ENCODE results near the gene KCNQ5.

The KCNQ5 gene

DNA sequence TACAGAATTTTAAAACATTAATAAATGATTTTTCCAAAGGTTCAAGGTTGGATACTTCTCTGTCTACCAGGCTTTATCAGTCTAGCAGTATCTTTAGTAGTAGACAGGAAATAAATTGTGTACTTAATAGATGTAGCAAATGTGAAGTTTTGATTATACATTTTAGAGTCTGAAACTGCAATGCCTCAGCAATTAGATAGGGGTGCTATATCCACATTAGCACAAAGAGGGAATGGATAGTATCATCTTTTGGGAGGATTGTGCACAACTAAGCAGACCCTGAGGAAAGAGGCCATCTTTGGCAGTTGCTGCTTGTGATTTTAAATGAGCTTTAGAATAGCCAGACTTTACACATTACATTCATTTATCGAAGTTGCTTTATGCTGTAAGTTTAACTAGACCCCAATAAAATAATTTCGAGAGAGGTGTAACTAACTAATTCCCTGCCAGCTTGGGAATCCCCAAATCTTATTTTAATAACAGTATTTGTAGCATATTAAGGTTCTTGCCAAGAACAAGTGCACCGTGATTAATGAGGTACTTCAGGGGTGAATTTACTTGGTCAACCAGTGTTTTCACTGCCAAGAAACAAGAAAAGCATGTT is 2.8 kb downstream of the KCNQ5 start:
- ATAC-seq (ENCODE audit: low read depth): no peak
- H3K36me3 Mint-ChIP-seq: no peaks in the 10 kb centered on the region
- H3K27ac Mint-ChIP-seq: no peak overlapping the region
- H3K4me3 Mint-ChIP-seq: no peak overlapping the region
- no peaks in the 10 kb centered on the region for H3K9me3 Mint-ChIP-seq
- peaks cover 39% of the 10 kb centered on the region for H3K4me1 Mint-ChIP-seq
- no peaks in the 10 kb centered on the region for H3K27me3 Mint-ChIP-seq
- DNase-seq (ENCODE audit: low spot score in 2 of 2): no peak

DNA sequence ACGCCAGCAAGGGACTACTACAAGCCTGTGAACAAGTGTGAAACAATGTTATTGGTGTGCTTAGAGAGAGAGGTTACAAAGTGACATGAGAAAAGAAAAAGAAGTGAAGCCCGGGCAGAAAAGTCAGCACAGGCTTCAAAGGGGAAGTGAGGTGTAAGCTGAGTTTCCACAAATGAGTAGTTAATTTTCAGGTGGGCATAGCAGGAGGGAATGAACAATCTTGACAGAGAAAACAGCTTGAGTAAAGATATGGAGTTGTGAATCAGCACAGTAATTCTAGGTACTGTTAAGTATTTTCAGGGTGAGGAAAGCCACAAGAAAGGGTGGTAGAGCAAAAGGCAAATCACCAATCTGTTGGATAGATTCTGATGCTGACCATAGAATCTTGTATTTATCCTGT is 4.3 kb downstream of the KCNQ5 start:
- Mint-ChIP-seq H3K4me1 (peaks cover 25% of the 10 kb centered on the region), H3K4me3 (no peak overlapping the region), H3K27ac (peak overlapping the region; percentile 10)

GRCh38 chr6:72627539-72627938 is 5.7 kb downstream of the KCNQ5 start:
- no peak for ATAC-seq (ENCODE audit: low read depth)
- Mint-ChIP-seq H3K4me1 (peaks cover 25% of the 10 kb centered on the region), H3K4me3 (no peak overlapping the region), H3K36me3 (peaks cover 11% of the 10 kb centered on the region), H3K27me3 (no peaks in the 10 kb centered on the region), H3K9me3 (peaks cover 2% of the 10 kb centered on the region), H3K27ac (no peak overlapping the region)
- DNase-seq (ENCODE audit: low spot score in 2 of 2): no peak

More for the DNA sequence above, 4.3 kb downstream of the KCNQ5 start:
- Mint-ChIP-seq H3K9me3 (no peaks in the 10 kb centered on the region), H3K27me3 (no peaks in the 10 kb centered on the region), H3K36me3 (peaks cover 4% of the 10 kb centered on the region)
- ATAC-seq (ENCODE audit: low read depth) (no peak), DNase-seq (ENCODE audit: low spot score in 2 of 2) (no peak)

- H3K27me3 Mint-ChIP-seq: no peaks in the 10 kb centered on the region
- H3K36me3 Mint-ChIP-seq: peaks cover 17% of the 10 kb centered on the region
- ATAC-seq (ENCODE audit: low read depth): no peak
- H3K4me3 Mint-ChIP-seq: no peak overlapping the region
- H3K9me3 Mint-ChIP-seq: peaks cover 2% of the 10 kb centered on the region
- H3K27ac Mint-ChIP-seq: no peak overlapping the region
- peaks cover 7% of the 10 kb centered on the region for H3K4me1 Mint-ChIP-seq
- DNase-seq (ENCODE audit: low spot score in 2 of 2): no peak
Observed at GRCh38 chr6:72631480-72631879, 9.6 kb downstream of the KCNQ5 start.

DNA sequence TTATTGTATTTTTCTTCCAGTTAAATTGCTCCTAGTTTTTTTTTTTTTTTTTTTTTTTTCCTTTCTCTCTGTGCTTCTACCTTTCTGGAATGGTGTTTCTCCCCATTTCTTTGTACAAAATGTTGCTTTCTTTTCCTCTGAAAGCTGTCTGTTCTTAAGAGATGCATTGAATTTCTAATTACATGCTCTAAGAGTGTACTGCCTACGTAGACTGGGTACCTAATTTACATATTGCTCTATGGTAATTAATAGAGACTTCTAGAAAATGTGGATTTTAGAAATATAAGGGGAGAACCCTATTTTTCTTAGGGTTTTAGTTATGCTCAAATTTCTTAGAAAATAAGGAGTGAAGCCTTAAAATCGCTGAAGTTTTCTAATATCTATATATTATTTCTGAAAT is 13.8 kb downstream of the KCNQ5 start:
- DNase-seq (ENCODE audit: low spot score in 2 of 2) (no peak), ATAC-seq (ENCODE audit: low read depth) (no peak)
- Mint-ChIP-seq H3K4me3 (no peak overlapping the region), H3K27me3 (no peaks in the 10 kb centered on the region), H3K4me1 (peaks cover 7% of the 10 kb centered on the region), H3K27ac (no peak overlapping the region), H3K36me3 (peaks cover 17% of the 10 kb centered on the region), H3K9me3 (peaks cover 2% of the 10 kb centered on the region)

DNA sequence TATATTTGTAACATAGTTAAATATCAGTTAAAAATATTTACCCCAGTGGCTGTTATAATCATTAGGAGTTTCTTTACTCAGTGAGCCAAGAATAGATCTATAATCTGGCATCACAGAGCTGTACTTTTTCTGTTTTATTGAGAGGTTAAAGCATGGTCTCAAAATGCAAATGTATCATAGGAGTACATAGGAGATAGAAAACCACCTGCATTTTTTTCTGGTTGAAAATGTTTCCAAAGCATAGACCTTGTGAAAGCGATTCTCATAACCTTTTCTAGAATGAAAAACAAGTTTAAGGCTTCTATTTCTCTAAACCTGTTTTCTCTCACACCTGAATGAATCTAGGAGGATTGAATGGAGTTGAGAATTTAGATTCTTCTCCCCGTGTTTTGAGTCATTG is 14.4 kb downstream of the KCNQ5 start:
- H3K4me1 Mint-ChIP-seq: peaks cover 7% of the 10 kb centered on the region
- no peak for ATAC-seq (ENCODE audit: low read depth)
- no peak overlapping the region for H3K27ac Mint-ChIP-seq
- H3K27me3 Mint-ChIP-seq: no peaks in the 10 kb centered on the region
- H3K36me3 Mint-ChIP-seq: peaks cover 12% of the 10 kb centered on the region
- DNase-seq (ENCODE audit: low spot score in 2 of 2): no peak
- no peak overlapping the region for H3K4me3 Mint-ChIP-seq
- peaks cover 2% of the 10 kb centered on the region for H3K9me3 Mint-ChIP-seq

DNA sequence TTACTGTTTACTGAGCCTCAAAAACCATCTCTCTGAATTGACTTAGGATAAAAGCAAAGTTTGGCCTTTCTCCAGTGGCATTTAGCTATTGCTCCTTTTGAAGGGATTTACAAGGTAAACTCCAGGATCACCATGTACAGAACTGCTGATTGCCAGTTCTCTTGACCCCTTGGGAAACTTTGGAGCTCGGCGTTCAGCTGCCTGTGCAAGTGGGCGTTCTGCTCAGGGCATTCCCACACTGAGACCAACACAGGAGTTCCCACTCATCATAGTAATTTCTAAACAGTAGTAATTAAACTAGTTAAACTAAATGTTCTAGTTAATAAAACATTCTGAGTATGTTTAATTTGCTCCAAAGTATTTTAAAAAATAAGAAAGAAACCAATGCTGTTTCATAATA is 14.9 kb downstream of the KCNQ5 start:
- H3K4me3 Mint-ChIP-seq: no peak overlapping the region
- no peak for ATAC-seq (ENCODE audit: low read depth)
- H3K27ac Mint-ChIP-seq: no peak overlapping the region
- peaks cover 7% of the 10 kb centered on the region for H3K4me1 Mint-ChIP-seq
- peaks cover 8% of the 10 kb centered on the region for H3K36me3 Mint-ChIP-seq
- no peaks in the 10 kb centered on the region for H3K9me3 Mint-ChIP-seq
- DNase-seq (ENCODE audit: low spot score in 2 of 2): no peak
- H3K27me3 Mint-ChIP-seq: no peaks in the 10 kb centered on the region

- Mint-ChIP-seq H3K36me3 (no peaks in the 10 kb centered on the region), H3K27ac (no peak overlapping the region), H3K4me3 (no peak overlapping the region), H3K27me3 (no peaks in the 10 kb centered on the region), H3K4me1 (peaks cover 11% of the 10 kb centered on the region), H3K9me3 (no peaks in the 10 kb centered on the region)
- ATAC-seq (ENCODE audit: low read depth): no peak
- no peak for DNase-seq (ENCODE audit: low spot score in 2 of 2)
Observed at GRCh38 chr6:72639920-72640614, 18.2 kb downstream of the KCNQ5 start.

- peaks cover 8% of the 10 kb centered on the region for H3K4me1 Mint-ChIP-seq
- ATAC-seq (ENCODE audit: low read depth) (no peak), DNase-seq (ENCODE audit: low spot score in 2 of 2) (no peak)
- no peaks in the 10 kb centered on the region for H3K27me3 Mint-ChIP-seq
- no peaks in the 10 kb centered on the region for H3K9me3 Mint-ChIP-seq
- no peak overlapping the region for H3K27ac Mint-ChIP-seq
- H3K4me3 Mint-ChIP-seq: no peak overlapping the region
- H3K36me3 Mint-ChIP-seq: no peaks in the 10 kb centered on the region
Observed at GRCh38 chr6:72640615-72640930, 18.7 kb downstream of the KCNQ5 start.

DNA sequence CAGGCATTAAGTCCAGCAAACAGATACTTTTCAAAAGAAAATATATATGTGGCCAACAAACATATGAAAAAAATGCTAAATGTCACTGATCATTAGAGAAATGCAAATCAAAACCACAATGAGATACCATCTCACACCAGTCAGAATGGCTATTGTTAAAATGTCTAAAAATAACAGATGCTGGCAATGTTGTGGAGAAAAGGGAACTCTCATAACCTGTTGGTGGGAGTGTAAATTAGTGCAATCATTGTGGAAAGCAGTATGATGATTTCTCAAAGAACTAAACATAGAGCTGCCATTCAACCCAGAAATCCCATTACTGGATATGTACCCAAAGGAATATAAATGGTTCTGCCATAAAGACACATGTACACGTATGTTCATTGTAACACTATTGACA is 20.6 kb downstream of the KCNQ5 start:
- H3K27ac Mint-ChIP-seq: no peak overlapping the region
- peaks cover 10% of the 10 kb centered on the region for H3K4me1 Mint-ChIP-seq
- peaks cover 3% of the 10 kb centered on the region for H3K36me3 Mint-ChIP-seq
- ATAC-seq (ENCODE audit: low read depth) (no peak), DNase-seq (ENCODE audit: low spot score in 2 of 2) (no peak)
- H3K9me3 Mint-ChIP-seq: no peaks in the 10 kb centered on the region
- H3K27me3 Mint-ChIP-seq: no peaks in the 10 kb centered on the region
- H3K4me3 Mint-ChIP-seq: no peak overlapping the region

GRCh38 chr6:72643214-72643613 is 21.4 kb downstream of the KCNQ5 start:
- ATAC-seq (ENCODE audit: low read depth) (no peak), DNase-seq (ENCODE audit: low spot score in 2 of 2) (no peak)
- Mint-ChIP-seq H3K4me1 (peaks cover 10% of the 10 kb centered on the region), H3K27me3 (no peaks in the 10 kb centered on the region), H3K27ac (no peak overlapping the region), H3K4me3 (no peak overlapping the region), H3K9me3 (no peaks in the 10 kb centered on the region), H3K36me3 (peaks cover 3% of the 10 kb centered on the region)

- no peak for ATAC-seq (ENCODE audit: low read depth)
- no peak overlapping the region for H3K27ac Mint-ChIP-seq
- no peaks in the 10 kb centered on the region for H3K9me3 Mint-ChIP-seq
- no peak overlapping the region for H3K4me3 Mint-ChIP-seq
- peaks cover 22% of the 10 kb centered on the region for H3K4me1 Mint-ChIP-seq
- no peaks in the 10 kb centered on the region for H3K27me3 Mint-ChIP-seq
- DNase-seq (ENCODE audit: low spot score in 2 of 2): no peak
- peaks cover 3% of the 10 kb centered on the region for H3K36me3 Mint-ChIP-seq
Observed at GRCh38 chr6:72646604-72647485, 25.0 kb downstream of the KCNQ5 start.

- H3K27ac Mint-ChIP-seq: no peak overlapping the region
- no peaks in the 10 kb centered on the region for H3K27me3 Mint-ChIP-seq
- ATAC-seq (ENCODE audit: low read depth): no peak
- H3K4me1 Mint-ChIP-seq: peaks cover 24% of the 10 kb centered on the region
- no peak overlapping the region for H3K4me3 Mint-ChIP-seq
- H3K36me3 Mint-ChIP-seq: peaks cover 3% of the 10 kb centered on the region
- DNase-seq (ENCODE audit: low spot score in 2 of 2): no peak
- no peaks in the 10 kb centered on the region for H3K9me3 Mint-ChIP-seq
Observed at GRCh38 chr6:72647489-72647888, 25.6 kb downstream of the KCNQ5 start.

Data from memory B cell (primary cell).